Measurements from ENCODE around the gene SIK3. TPM values are rescaled to one million over a fixed set of nuclear protein-coding genes. Genes with fewer than 3 reads are reported as not detected.
A peak's percentile ranks its signal among the peaks of the same experiment; 100 is the strongest.

The SIK3 gene
- total RNA-seq, 1 experiment from 2014 or later, result 34.4 TPM

- Mint-ChIP-seq H3K4me3 (no peak overlapping the region), H3K27me3 (ENCODE audit: low read depth) (no peaks in the 10 kb centered on the region), H3K27ac (no peak overlapping the region), H3K9me3 (no peaks in the 10 kb centered on the region), H3K4me1 (peaks cover 3% of the 10 kb centered on the region; the same call in 1 of the 2 replicates), H3K36me3 (peaks cover 22% of the 10 kb centered on the region)
- TF ChIP-seq OVOL2 (CRISPR knock-in tag; IDR thresholded peaks at IDR 0.05; ENCODE audit: borderline replicate concordance) (no peak), STAT6 (CRISPR knock-in tag; conservative IDR thresholded peaks at IDR 0.05; ENCODE audit: low read depth) (no peak), JUN (CRISPR knock-in tag; IDR thresholded peaks at IDR 0.05) (no peak), ZNF219 (CRISPR knock-in tag; IDR thresholded peaks at IDR 0.05; ENCODE audit: borderline replicate concordance) (no peak), ATF1 (CRISPR knock-in tag; IDR thresholded peaks at IDR 0.05) (no peak), TP53 (CRISPR knock-in tag; IDR thresholded peaks at IDR 0.05) (no peak), E2F5 (CRISPR knock-in tag; IDR thresholded peaks at IDR 0.05) (no peak), GRHL2 (CRISPR knock-in tag; IDR thresholded peaks at IDR 0.05; ENCODE audit: insufficient replicate concordance, severe bottlenecking) (no peak), ZNF396 (CRISPR knock-in tag; IDR thresholded peaks at IDR 0.05; ENCODE audit: borderline replicate concordance) (no peak)
- ATAC-seq, result peak; percentile 58
- DNase-seq (ENCODE audit: low spot score), result no peak
- ChIA-PET CTCF (interaction anchor here (0.8 to 2.7 kb wide), 4 partner anchors 11 to 86 kb away, joined by 3 to 8 read pairs (median 4); partner anchors contain the start of gene APOA5), POLR2A (no interaction called here)
Observed at GRCh38 chr11:116876656-116877055, 221.6 kb downstream of the SIK3 start.

- POLR2A ChIA-PET, result no interaction called here
- CTCF ChIA-PET, result no interaction called here
- H3K9me3 Mint-ChIP-seq, result no peaks in the 10 kb centered on the region
Observed at GRCh38 chr11:116875194-116875593, 223.0 kb downstream of the SIK3 start.

GRCh38 chr11:116874251-116874650, 224.0 kb downstream of the SIK3 start:
- H3K9me3 Mint-ChIP-seq, result no peaks in the 10 kb centered on the region
- ChIA-PET CTCF (interaction anchor here (1.2 kb wide), 1 partner anchor 39 kb away, joined by 3 read pairs; no protein-coding TSS in a partner anchor), POLR2A (no interaction called here)
- H3K36me3 Mint-ChIP-seq, result peaks cover 36% of the 10 kb centered on the region
- H3K27ac Mint-ChIP-seq, result no peak overlapping the region
- TF ChIP-seq ZBTB43 (CRISPR knock-in tag; IDR thresholded peaks at IDR 0.05) (no peak), MXD4 (CRISPR knock-in tag; IDR thresholded peaks at IDR 0.05; ENCODE audit: borderline replicate concordance) (no peak), ZNF671 (CRISPR knock-in tag; IDR thresholded peaks at IDR 0.05) (no peak)
- H3K4me1 Mint-ChIP-seq, result peaks cover 3% of the 10 kb centered on the region; the same call in 1 of the 2 replicates
- ATAC-seq, result no peak
- no peak overlapping the region for H3K4me3 Mint-ChIP-seq
- no peak for DNase-seq (ENCODE audit: low spot score)
- no peaks in the 10 kb centered on the region for H3K27me3 Mint-ChIP-seq (ENCODE audit: low read depth)

More at GRCh38 chr11:116875194-116875593, 223.0 kb downstream of the SIK3 start:
- DNase-seq (ENCODE audit: low spot score), result no peak
- Mint-ChIP-seq H3K27me3 (ENCODE audit: low read depth) (no peaks in the 10 kb centered on the region), H3K4me3 (no peak overlapping the region), H3K36me3 (peaks cover 29% of the 10 kb centered on the region), H3K27ac (peak overlapping the region; percentile 19; the same call in 1 of the 2 replicates), H3K4me1 (peaks cover 3% of the 10 kb centered on the region; the same call in 1 of the 2 replicates)
- ATAC-seq, result no peak
- TF ChIP-seq ATF6 (CRISPR knock-in tag; IDR thresholded peaks at IDR 0.05), result no peak

Data from WTC11 (cell line).